DOHH2 (cell line): ENCODE measurements around the gene RNU6-1.

ENCODE experiments used
- H3F3A ChIP-seq: fragments of 200-600 bp; sonication (generic), shearing (Covaris generic); 2 replicates; pipeline ENCODE4 v1.6.0; 2016; ENCODE audit warnings: antibody characterized with exemption, mild to moderate bottlenecking; ENCODE audit not compliant: control insufficient read depth, insufficient read depth
- H3K27ac ChIP-seq: fragments of 200-600 bp; sonication (generic); 2 replicates; pipeline ENCODE4 v1.5.1; 2014; ENCODE audit warnings: low read depth, mild to moderate bottlenecking, low read length, moderate library complexity
- H3K27me3 ChIP-seq: fragments of 200-600 bp; sonication (generic); 2 replicates; pipeline ENCODE4 v1.6.1; 2014; ENCODE audit warnings: mild to moderate bottlenecking, low read length, mixed read lengths; ENCODE audit not compliant: control insufficient read depth
- H3K36me3 ChIP-seq: fragments of 200-600 bp; sonication (generic); 2 replicates; pipeline ENCODE4 v1.6.1; 2014; ENCODE audit warnings: mild to moderate bottlenecking, low read length, moderate library complexity, mixed read lengths; ENCODE audit not compliant: control insufficient read depth
- H3K4me1 ChIP-seq: fragments of 200-600 bp; sonication (generic); 2 replicates; pipeline ENCODE4 v1.6.1; 2014; ENCODE audit warnings: mild to moderate bottlenecking, low read length, mixed read lengths; ENCODE audit not compliant: control insufficient read depth
- H3K4me2 ChIP-seq: fragments of 200-600 bp; sonication (generic); 2 replicates; pipeline ENCODE4 v1.6.0; 2014; ENCODE audit warnings: mild to moderate bottlenecking, low read length, moderate library complexity
- H3K4me3 ChIP-seq: fragments of 200-600 bp; sonication (generic); 2 replicates; pipeline ENCODE4 v1.5.1; 2014; ENCODE audit warnings: mild to moderate bottlenecking, low read length, mixed read lengths
- H3K79me2 ChIP-seq: fragments of 200-600 bp; sonication (generic); 2 replicates; pipeline ENCODE4 v1.6.1; 2014; ENCODE audit warnings: mild to moderate bottlenecking, low read length, mixed read lengths; ENCODE audit not compliant: control insufficient read depth
- H3K9me2 ChIP-seq: fragments of 200-600 bp; sonication (generic); replicated peaks from 2 replicates; pipeline ENCODE4 v1.6.1; 2014; ENCODE audit warnings: mild to moderate bottlenecking, low read length, mixed read lengths; ENCODE audit not compliant: control insufficient read depth
- H3K9me3 ChIP-seq: fragments of 200-600 bp; sonication (generic); 2 replicates; pipeline ENCODE4 v1.6.1; 2014; ENCODE audit warnings: antibody characterized with exemption, low read length, mixed read lengths; ENCODE audit not compliant: control insufficient read depth, insufficient read depth
- H4K20me1 ChIP-seq: fragments of 200-600 bp; sonication (generic); 2 replicates; pipeline ENCODE4 v1.6.0; 2014; ENCODE audit warnings: low read depth, mild to moderate bottlenecking, antibody characterized with exemption, low read length, moderate library complexity; ENCODE audit not compliant: control insufficient read depth, insufficient read depth
- CTCF ChIP-seq: fragments of 200-600 bp; sonication (generic); IDR thresholded peaks from one replicate; pipeline ENCODE4 v1.5.1; 2014; ENCODE audit warnings: antibody characterized with exemption, mild to moderate bottlenecking, low read depth, low read length; ENCODE audit not compliant: poor library complexity, severe bottlenecking
- EZH2phosphoT487 ChIP-seq: fragments of 200-600 bp; sonication (generic); IDR thresholded peaks from 2 replicates; pipeline ENCODE4 v1.6.1; 2017; ENCODE audit warnings: borderline replicate concordance, mild to moderate bottlenecking, antibody characterized with exemption, low read length, moderate library complexity, mixed read lengths

RNU6-1 gene

GRCh38 chr15:67820122-67820991 is 19.5 kb downstream of the RNU6-1 start:
- Histone ChIP-seq H3F3A (no peaks in the 10 kb centered on the region), H3K4me1 (no peaks in the 10 kb centered on the region), H3K27ac (no peak overlapping the region), H3K4me2 (no peak overlapping the region), H3K4me3 (no peak overlapping the region), H3K9me2 (no peaks in the 10 kb centered on the region), H3K9me3 (no peaks in the 10 kb centered on the region), H3K27me3 (peaks cover 53% of the 10 kb centered on the region), H3K79me2 (no peaks in the 10 kb centered on the region), H3K36me3 (no peaks in the 10 kb centered on the region), H4K20me1 (0 out of 2 replicates have a peak, but pooled peaks cover 3% of the 10 kb centered on the region)
- TF ChIP-seq EZH2phosphoT487 = no peak
- no peak for TF ChIP-seq CTCF

- Histone ChIP-seq H3K9me2 (no peaks in the 10 kb centered on the region), H3K27me3 (peaks cover 48% of the 10 kb centered on the region), H3F3A (no peaks in the 10 kb centered on the region), H3K79me2 (no peaks in the 10 kb centered on the region), H3K4me1 (no peaks in the 10 kb centered on the region), H3K4me2 (no peak overlapping the region), H3K36me3 (no peaks in the 10 kb centered on the region), H3K9me3 (no peaks in the 10 kb centered on the region), H3K4me3 (no peak overlapping the region), H3K27ac (no peak overlapping the region), H4K20me1 (0 out of 2 replicates have a peak, but pooled peaks cover 3% of the 10 kb centered on the region)
- TF ChIP-seq EZH2phosphoT487 = no peak
- no peak for TF ChIP-seq CTCF
These were observed 20.2 kb downstream of the RNU6-1 start for GRCh38 chr15:67819636-67820035.

GRCh38 chr15:67818464-67818863 is 21.4 kb downstream of the RNU6-1 start:
- Histone ChIP-seq H4K20me1 (no peaks in the 10 kb centered on the region), H3K27me3 (peaks cover 37% of the 10 kb centered on the region)

More at GRCh38 chr15:67818464-67818863, 21.4 kb downstream of the RNU6-1 start:
- H3K4me3 ChIP-seq = no peak overlapping the region
- no peaks in the 10 kb centered on the region for H3K9me3 ChIP-seq
- H3K27ac ChIP-seq = no peak overlapping the region
- H3K9me2 ChIP-seq = no peaks in the 10 kb centered on the region
- no peak for TF ChIP-seq CTCF
- TF ChIP-seq EZH2phosphoT487 = no peak
- no peaks in the 10 kb centered on the region for H3K36me3 ChIP-seq
- no peak overlapping the region for H3K4me2 ChIP-seq
- H3K4me1 ChIP-seq = no peaks in the 10 kb centered on the region
- H3K79me2 ChIP-seq = no peaks in the 10 kb centered on the region
- H3F3A ChIP-seq = no peaks in the 10 kb centered on the region
